A673 (cell line): ENCODE data around the gene SLX4IP. TPM values are rescaled to one million over a fixed set of nuclear protein-coding genes. Genes with fewer than 3 reads are reported as not detected.

Source experiments
- BruUV-seq: library from RNA; stranded (reverse); fragments of 400-500 nt; replicated peaks from 2 replicates; lab custom pipeline; 2021; lab: Mats Ljungman, UMichigan
- CTCF ChIA-PET: fragments of 300-600 bp; sonication (Branson Sonifier 250); formaldehyde crosslinking; loops from one replicate; lab custom pipeline; 2022; ENCODE audit warnings: antibody characterized with exemption; lab: Charles Lee
- POLR2A ChIA-PET: fragments of 300-600 bp; sonication (Branson Sonifier 250); formaldehyde crosslinking; loops from one replicate; lab custom pipeline; 2022; ENCODE audit warnings: antibody characterized with exemption; ENCODE audit not compliant: low non-redundant PET; lab: Charles Lee
- DNase-seq: peaks from one replicate; pipeline ENCODE4 v3.0.0-alpha.2; 2015; ENCODE audit warnings: low spot score
- H3K27ac ChIP-seq: fragments of 200-600 bp; sonication (generic); 2 replicates; pipeline ENCODE4 v1.5.1; 2016; ENCODE audit warnings: mixed run types, low read depth, mild to moderate bottlenecking, mixed read lengths, antibody characterized with exemption, low read length; ENCODE audit not compliant: poor library complexity, severe bottlenecking
- H3K27me3 ChIP-seq: fragments of 200-600 bp; sonication (generic); replicated peaks from 2 replicates; pipeline ENCODE4 v1.6.1; 2017; ENCODE audit warnings: mixed run types, low read depth, mild to moderate bottlenecking, mixed read lengths, antibody characterized with exemption, low read length; ENCODE audit not compliant: insufficient read depth, poor library complexity
- H3K36me3 ChIP-seq: fragments of 200-600 bp; sonication (generic); 2 replicates; pipeline ENCODE4 v1.6.1; 2016; ENCODE audit warnings: mixed run types, mild to moderate bottlenecking, mixed read lengths, antibody characterized with exemption, low read length; ENCODE audit not compliant: insufficient read depth, poor library complexity, severe bottlenecking
- H3K4me1 ChIP-seq: fragments of 200-600 bp; sonication (generic); 2 replicates; pipeline ENCODE4 v1.6.1; 2017; ENCODE audit warnings: mixed run types, mild to moderate bottlenecking, mixed read lengths, antibody characterized with exemption, low read length; ENCODE audit not compliant: insufficient read depth, poor library complexity, severe bottlenecking
- H3K4me3 ChIP-seq: fragments of 200-600 bp; sonication (generic); 2 replicates; pipeline ENCODE4 v1.5.1; 2016; ENCODE audit warnings: low read depth, mixed run types, mild to moderate bottlenecking, mixed read lengths, low read length; ENCODE audit not compliant: poor library complexity, severe bottlenecking
- H3K9me3 ChIP-seq: fragments of 200-600 bp; sonication (generic); 2 replicates; pipeline ENCODE4 v1.6.1; 2016; ENCODE audit warnings: mixed run types, low read depth, mild to moderate bottlenecking, mixed read lengths, antibody characterized with exemption, low read length; ENCODE audit not compliant: poor library complexity, severe bottlenecking
- CTCF ChIP-seq: fragments of 300-800, 200-600 bp; sonication (generic); conservative IDR thresholded peaks from 2 replicates; pipeline ENCODE4 v1.5.1; 2017; ENCODE audit warnings: low read depth, mild to moderate bottlenecking, antibody characterized with exemption, low read length, moderate library complexity, mixed read lengths
- EZH2 ChIP-seq: fragments of 200-600 bp; sonication (generic); IDR thresholded peaks from 2 replicates; pipeline ENCODE4 v1.6.1; 2017; ENCODE audit warnings: borderline replicate concordance, low read depth, mild to moderate bottlenecking, mixed read lengths, antibody characterized with exemption, low read length; ENCODE audit not compliant: poor library complexity, severe bottlenecking
- intact Hi-C: fragments of 100-400 bp; cut with micrococcal nuclease; formaldehyde crosslinking; loops from one replicate; pipeline ENCODE4 v1.10.0; 2022; ENCODE audit not compliant: unreplicated experiment
- total RNA-seq: library from RNA; stranded (reverse); gene quantifications from 2 replicates; pipeline ENCODE4 v1.2.3, GENCODE V29; 2021

The SLX4IP gene
- total RNA-seq, 1 experiment from 2014 or later = 9.8 TPM

DNA sequence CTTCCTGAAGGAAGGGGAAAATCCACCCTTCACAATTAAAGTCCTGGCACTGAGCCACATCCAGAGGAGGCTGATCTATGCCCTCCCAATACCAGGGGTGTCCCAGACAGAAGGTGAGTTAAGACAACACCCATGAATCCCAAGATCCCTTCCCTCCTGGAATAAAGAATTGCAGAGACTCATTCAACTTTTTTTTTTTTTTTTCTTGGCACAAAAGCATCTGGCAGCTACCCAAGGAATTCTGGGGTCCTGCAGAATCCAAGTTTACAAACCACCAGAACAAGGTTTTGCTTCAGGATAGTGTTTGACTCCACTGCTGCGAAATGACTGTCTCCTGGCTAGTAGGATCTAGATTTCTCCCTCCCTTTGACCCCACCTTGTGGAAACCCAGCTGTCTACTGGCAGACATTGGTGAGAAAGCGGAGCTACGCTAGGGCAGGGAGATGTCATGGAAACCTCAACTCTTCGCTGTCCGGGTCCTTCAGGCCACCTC, 201.3 kb downstream of the SLX4IP start:
- intact Hi-C loops = no loop called here
- H3K4me1 ChIP-seq = peaks cover 37% of the 10 kb centered on the region
- H3K9me3 ChIP-seq = no peaks in the 10 kb centered on the region
- BruUV-seq = no TSS peak
- ChIA-PET POLR2A (no interaction called here), CTCF (no interaction called here)
- H3K27ac ChIP-seq = no peak overlapping the region
- H3K36me3 ChIP-seq = peaks cover 29% of the 10 kb centered on the region
- no peak for DNase-seq
- TF ChIP-seq CTCF (no peak), EZH2 (no peak)
- H3K27me3 ChIP-seq = no peaks in the 10 kb centered on the region
- H3K4me3 ChIP-seq = no peak overlapping the region

GRCh38 chr20:10637031-10637559, 202.0 kb downstream of the SLX4IP start:
- CTCF ChIA-PET = no interaction called here
- no peak for DNase-seq
- no TSS peak for BruUV-seq
- intact Hi-C loops = no loop called here
- H3K27me3 ChIP-seq = no peaks in the 10 kb centered on the region
- no peaks in the 10 kb centered on the region for H3K9me3 ChIP-seq
- no peak overlapping the region for H3K27ac ChIP-seq
- H3K4me1 ChIP-seq = peaks cover 37% of the 10 kb centered on the region
- peaks cover 37% of the 10 kb centered on the region for H3K36me3 ChIP-seq
- TF ChIP-seq CTCF (no peak), EZH2 (no peak)
- POLR2A ChIA-PET = no interaction called here
- no peak overlapping the region for H3K4me3 ChIP-seq

DNA sequence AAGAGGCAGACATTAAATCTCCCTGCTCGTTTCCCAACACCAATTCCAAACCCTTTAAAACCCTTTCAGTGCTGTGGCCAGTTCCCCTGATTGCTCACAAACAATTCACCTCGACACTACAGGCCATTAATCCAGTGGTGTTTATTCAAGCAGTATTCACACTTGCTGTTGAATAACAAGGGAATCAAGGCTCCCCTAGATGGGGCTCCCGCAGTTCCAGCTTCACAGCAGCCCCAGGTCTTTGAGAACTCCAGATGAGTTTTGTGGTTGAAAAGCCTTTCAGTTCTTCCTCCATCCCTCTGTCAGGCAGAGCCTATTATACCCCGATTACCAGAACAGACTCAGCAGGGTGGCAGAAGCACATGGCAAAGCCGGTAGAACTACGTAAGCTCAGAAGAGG, 202.5 kb downstream of the SLX4IP start:
- TF ChIP-seq CTCF (no peak), EZH2 (no peak)
- ChIA-PET POLR2A (no interaction called here), CTCF (interaction anchor here (0.6 kb wide), 1 partner anchor 34 kb away, joined by 4 read pairs; no protein-coding TSS in a partner anchor)
- no peak overlapping the region for H3K4me3 ChIP-seq
- DNase-seq = peak; percentile 64
- H3K9me3 ChIP-seq = no peaks in the 10 kb centered on the region
- BruUV-seq = no TSS peak
- no peak overlapping the region for H3K27ac ChIP-seq
- peaks cover 37% of the 10 kb centered on the region for H3K4me1 ChIP-seq
- H3K36me3 ChIP-seq = peaks cover 41% of the 10 kb centered on the region
- no peaks in the 10 kb centered on the region for H3K27me3 ChIP-seq
- intact Hi-C loops = no loop called here
